Small intestine (tissue), 7 donors: ENCODE data around the gene CASQ2. TPM values are rescaled to one million over a fixed set of nuclear protein-coding genes. Genes with fewer than 3 reads are reported as not detected.

Source experiments
- DNase-seq, 2 donors: peaks; one replicate each; pipeline versions ENCODE4 v3.0.0 to v3.0.0-alpha.2; 2013
- FAIRE-seq: peaks from 2 replicates; lab custom pipeline; 2012; peaks lifted over from hg19 to GRCh38; lab: Jason Lieb, UNC
- H3K27ac ChIP-seq, 3 donors: one replicate each; pipeline ENCODE4 v1.5.1; 2013; ENCODE audit warnings: low read length in 2 of 3, mild to moderate bottlenecking in 2 of 3, control low read depth in 1 of 3, inconsistent platforms in 1 of 3, low read depth in 1 of 3, moderate library complexity in 1 of 3
- H3K27me3 ChIP-seq, 3 donors: one replicate each; pipeline ENCODE4 v1.6.1; 2013; ENCODE audit warnings: low read length in 3 of 3, inconsistent platforms in 1 of 3; ENCODE audit not compliant: control insufficient read depth in 3 of 3, insufficient read depth in 3 of 3
- H3K36me3 ChIP-seq, 3 donors: one replicate each; pipeline ENCODE4 v1.6.1; 2013; ENCODE audit warnings: low read length in 3 of 3, inconsistent platforms in 1 of 3, low read depth in 1 of 3, mild to moderate bottlenecking in 1 of 3, moderate library complexity in 1 of 3; ENCODE audit not compliant: control insufficient read depth in 3 of 3, insufficient read depth in 2 of 3
- H3K4me1 ChIP-seq, 3 donors: one replicate each; pipeline ENCODE4 v1.6.1; 2013; ENCODE audit warnings: low read length in 2 of 3, inconsistent platforms in 1 of 3, low read depth in 1 of 3, mild to moderate bottlenecking in 1 of 3, moderate library complexity in 1 of 3; ENCODE audit not compliant: control insufficient read depth in 3 of 3, insufficient read depth in 2 of 3
- H3K4me3 ChIP-seq, 3 donors: one replicate each; pipeline ENCODE4 v1.5.1; 2013; ENCODE audit warnings: low read length in 3 of 3, control low read depth in 1 of 3, inconsistent platforms in 1 of 3, low read depth in 1 of 3, mild to moderate bottlenecking in 1 of 3, moderate library complexity in 1 of 3
- H3K9me3 ChIP-seq, 2 donors: one replicate each; pipeline ENCODE4 v1.6.1; 2013; ENCODE audit warnings: low read depth in 1 of 2, low read length in 1 of 2; ENCODE audit not compliant: control insufficient read depth in 2 of 2, insufficient read depth in 1 of 2
- WGBS, 3 donors: extraction: QIAGEN DNeasy Blood & Tissue Kit; methylation state at CpG; one replicate each; pipeline ENCODE4 v1.1.7; 2013; 5-methylcytosine and 5-hydroxymethylcytosine counted together
- polyA plus RNA-seq, 4 donors: library from polyadenylated mRNA; stranded (reverse) in 3 of 4; unstranded in 1 of 4; fragments of 200-250 nt in 3 of 4; fragments of 120-200 nt in 1 of 4; gene quantifications; one replicate each; pipeline versions ENCODE4 v1.2.1 to v1.2.3, GENCODE V29; 2013
- donor health status: healthy with polysubstance abuse.
- donor health status: control.
- donor health status: control.
- donor health status: Bipolar disorder and iron deficiency.
- donor health status: healthy.

Gene CASQ2
- polyA plus RNA-seq, 4 donors, result 0.22 to 5.9 (median 1.9) TPM

DNA sequence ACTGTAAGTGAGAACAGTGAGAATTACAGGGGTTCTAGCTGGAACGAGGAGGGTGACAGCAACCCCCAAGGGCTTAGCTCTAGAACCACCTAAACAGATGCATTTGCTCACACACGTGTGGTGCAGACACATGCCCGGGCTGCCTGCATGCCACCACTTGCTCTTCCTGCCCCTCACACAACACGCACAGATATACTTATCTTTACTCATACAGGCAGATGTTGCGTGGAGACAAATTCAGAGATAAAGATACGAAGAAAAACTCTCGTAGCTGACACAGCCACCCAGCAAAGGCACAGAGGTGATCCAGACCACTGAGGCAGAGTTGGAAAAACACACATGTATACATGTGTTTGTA lies 113.2 kb downstream of the CASQ2 start:
- no peaks in the 10 kb centered on the region for H3K27me3 ChIP-seq
- H3K4me3 ChIP-seq, result no peak overlapping the region
- no peak overlapping the region for H3K27ac ChIP-seq
- peaks cover 0 to 26% (median under 1%) of the 10 kb centered on the region in 3 donors for H3K4me1 ChIP-seq
- DNase-seq (no peak), FAIRE-seq (no peak)
- WGBS, 3 donors, result 67 to 85% (median 84%) methylated on average over 7 of the region's 7 CpGs
- H3K9me3 ChIP-seq, result peaks cover 0 to 4% of the 10 kb centered on the region in 2 donors
- peaks cover 0 to 51% (median 4%) of the 10 kb centered on the region in 3 donors for H3K36me3 ChIP-seq

DNA sequence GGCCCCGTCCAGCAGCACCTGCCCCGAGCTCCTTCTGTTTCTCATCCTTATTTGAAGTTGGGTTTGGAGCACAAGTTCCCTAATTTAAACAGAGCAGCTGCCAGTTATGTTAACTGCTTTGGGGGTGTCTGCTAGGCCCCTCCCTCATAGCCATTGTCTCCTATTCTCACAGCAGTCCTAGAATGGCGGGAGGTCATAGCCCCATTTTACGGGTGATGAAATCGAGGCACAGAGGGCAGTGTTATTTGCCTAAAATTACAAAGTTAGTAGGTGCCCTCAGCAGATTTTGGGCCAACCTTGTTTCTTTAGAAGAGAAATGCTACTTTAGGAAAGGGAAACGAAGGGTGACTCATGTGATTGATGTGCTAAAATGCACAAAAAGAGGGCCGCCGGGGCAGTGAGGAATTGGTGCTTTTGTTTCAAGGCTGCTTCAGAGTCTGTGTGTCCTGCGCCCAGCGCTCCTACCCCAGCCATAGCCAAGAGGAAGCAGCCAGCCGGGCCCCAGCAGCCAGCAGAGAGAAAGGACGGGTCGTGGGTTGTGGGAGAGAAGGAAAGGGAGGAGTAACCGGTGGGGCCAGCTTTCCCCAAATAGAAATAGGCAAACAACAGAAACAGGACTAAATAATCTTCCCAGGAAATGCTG lies 113.7 kb downstream of the CASQ2 start:
- Histone ChIP-seq H3K27me3 (no peaks in the 10 kb centered on the region), H3K27ac (no peak overlapping the region), H3K9me3 (peaks cover 0 to 4% of the 10 kb centered on the region in 2 donors), H3K4me3 (no peak overlapping the region), H3K4me1 (peaks cover 0 to 30% (median 5%) of the 10 kb centered on the region in 3 donors), H3K36me3 (peaks cover 0 to 46% (median 4%) of the 10 kb centered on the region in 3 donors)
- FAIRE-seq (no peak), DNase-seq (no peak)
- WGBS, 3 donors, result 56 to 88% (median 79%) methylated on average over 14 of the region's 14 CpGs

DNA sequence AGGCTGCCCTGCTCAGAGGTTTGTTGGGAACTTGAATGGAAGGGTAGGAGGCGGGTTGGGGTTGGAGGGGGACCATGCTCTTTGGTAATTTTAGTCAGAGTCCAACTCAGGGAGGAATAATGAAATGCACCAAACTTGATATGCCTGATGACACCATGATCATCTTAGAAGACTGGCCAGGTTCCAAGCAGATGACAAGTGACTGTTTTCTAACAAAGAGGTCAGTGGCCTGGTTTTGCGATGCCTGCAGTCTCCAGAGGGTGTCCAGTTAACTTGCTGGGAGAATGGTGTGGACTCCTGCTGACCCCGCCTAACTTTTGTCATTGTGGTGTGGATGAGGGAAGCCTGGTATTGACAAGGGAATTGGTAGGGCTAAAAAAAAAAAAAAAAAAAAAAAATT lies 114.4 kb downstream of the CASQ2 start:
- Histone ChIP-seq H3K4me1 (peaks cover 0 to 37% (median 7%) of the 10 kb centered on the region in 3 donors), H3K4me3 (no peak overlapping the region), H3K27me3 (no peaks in the 10 kb centered on the region), H3K9me3 (peaks cover 0 to 4% of the 10 kb centered on the region in 2 donors), H3K36me3 (peaks cover 0 to 45% (median 4%) of the 10 kb centered on the region in 3 donors), H3K27ac (no peak overlapping the region)
- FAIRE-seq, result no peak
- 95 to 97% (median 96%) methylated on average over 3 of the region's 3 CpGs for WGBS, 3 donors
- no peak for DNase-seq

DNA sequence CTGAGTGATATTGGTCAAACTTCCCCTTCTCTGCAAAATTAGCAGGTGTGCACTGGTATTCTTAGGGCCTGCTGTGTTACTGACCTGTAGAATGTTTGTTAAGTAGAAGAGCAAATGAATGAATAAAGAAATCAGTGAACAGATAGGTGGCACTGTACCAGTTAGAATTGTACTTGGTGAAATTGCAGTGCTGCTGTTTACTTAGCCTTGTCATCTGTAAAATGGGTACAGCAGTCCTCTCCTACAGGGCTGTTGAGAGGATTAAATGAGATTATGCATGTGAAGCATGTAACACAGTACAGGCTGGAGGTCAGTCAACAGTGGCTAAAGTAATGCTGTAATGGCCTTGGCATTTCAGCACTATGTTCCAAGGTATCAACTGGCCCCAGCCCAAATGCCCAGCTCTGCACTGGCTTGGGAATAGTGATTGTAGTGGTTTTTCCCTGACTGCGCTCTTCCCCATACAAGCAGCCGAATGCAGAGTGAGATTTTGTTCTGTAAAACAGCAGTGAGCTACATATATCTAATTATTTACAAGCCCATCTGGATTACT lies 116.2 kb downstream of the CASQ2 start:
- no peak for FAIRE-seq

DNA sequence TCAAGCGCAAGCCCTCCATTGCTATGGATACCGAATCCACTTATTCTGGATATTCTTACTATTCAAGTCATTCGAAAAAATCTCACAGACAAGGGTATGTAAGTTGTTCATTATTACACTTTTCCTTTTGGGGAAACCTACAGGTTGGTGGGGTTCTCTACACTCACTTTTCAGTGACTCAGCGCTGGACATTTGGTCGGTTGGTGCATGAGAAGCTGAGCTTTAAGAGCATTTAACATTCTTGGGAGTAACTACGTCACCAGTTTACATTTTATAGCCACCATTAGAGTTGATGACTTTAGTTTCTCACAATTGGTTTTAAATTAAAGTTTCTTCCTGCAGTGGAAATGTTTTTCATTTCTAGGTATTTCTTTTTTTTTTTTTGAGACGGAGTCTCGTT lies 117.1 kb downstream of the CASQ2 start:
- peaks cover 4 to 52% (median 12%) of the 10 kb centered on the region in 3 donors for H3K4me1 ChIP-seq
- H3K36me3 ChIP-seq, result peaks cover 0 to 34% (median 4%) of the 10 kb centered on the region in 3 donors
- H3K27ac ChIP-seq, result peak overlapping the region in 1 of 3 donors; percentile 74

More for the DNA sequence above, 116.2 kb downstream of the CASQ2 start:
- no peak for DNase-seq
- Histone ChIP-seq H3K36me3 (peaks cover 0 to 37% (median 4%) of the 10 kb centered on the region in 3 donors), H3K27ac (no peak overlapping the region), H3K4me1 (peaks cover 3 to 49% (median 7%) of the 10 kb centered on the region in 3 donors), H3K27me3 (no peaks in the 10 kb centered on the region), H3K9me3 (no peaks in the 10 kb centered on the region), H3K4me3 (no peak overlapping the region)
- 90 to 96% (median 95%) methylated on average over 2 of the region's 2 CpGs for WGBS, 3 donors

DNA sequence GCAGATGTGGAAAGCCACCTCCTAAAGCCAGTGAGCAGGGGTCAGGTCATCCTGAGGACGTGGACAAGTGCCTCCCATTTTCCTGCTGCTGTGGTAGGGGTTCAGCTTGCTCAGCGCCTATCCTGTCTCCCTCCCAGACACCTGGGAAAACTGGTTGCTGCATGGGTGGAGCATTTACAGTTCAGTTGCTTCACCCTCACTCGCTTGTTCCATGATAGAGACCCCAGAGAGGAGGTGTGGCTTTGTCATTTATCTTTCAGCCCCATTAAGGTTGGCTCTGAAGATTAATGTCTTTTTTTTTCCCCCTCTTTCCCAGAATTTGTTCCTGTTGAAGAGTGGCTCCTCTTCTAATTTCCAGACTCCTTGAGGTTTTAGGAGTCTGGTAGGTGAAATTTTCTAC lies 117.6 kb downstream of the CASQ2 start:
- H3K4me1 ChIP-seq, result peaks cover 4 to 51% (median 12%) of the 10 kb centered on the region in 3 donors

More for the DNA sequence above, 117.1 kb downstream of the CASQ2 start:
- WGBS, 3 donors, result 91 to 96% (median 94%) methylated on average over 8 of the region's 8 CpGs
- Histone ChIP-seq H3K9me3 (no peaks in the 10 kb centered on the region), H3K27me3 (no peaks in the 10 kb centered on the region), H3K4me3 (no peak overlapping the region)
- FAIRE-seq (no peak), DNase-seq (peak in 1 of 2 donors; percentile 39)

More for the DNA sequence above, 117.6 kb downstream of the CASQ2 start:
- Histone ChIP-seq H3K4me3 (no peak overlapping the region), H3K9me3 (no peaks in the 10 kb centered on the region), H3K36me3 (peaks cover 0 to 33% (median 4%) of the 10 kb centered on the region in 3 donors), H3K27me3 (no peaks in the 10 kb centered on the region), H3K27ac (peak overlapping the region in 1 of 3 donors; percentile 74)
- FAIRE-seq (no peak), DNase-seq (peak in 1 of 2 donors; percentile 61)
- WGBS, 3 donors, result 22 to 76% (median 50%) methylated on average over 3 of the region's 3 CpGs

Other genes starting within 250 kb of the CASQ2 start
- 1 to 10 TPM in 3 of 4 donors, under 1 TPM in 1; 0.54 to 7.4 (median 2.8) TPM for gene VANGL1, start 126.7 kb downstream of the CASQ2 start, polyA plus RNA-seq
- not detected for gene NHLH2, start 72.4 kb upstream of the CASQ2 start, polyA plus RNA-seq
- 1 to 10 TPM in 1 of 4 donors, under 1 TPM in 2, not detected in 1; 0.27 to 2.6 (median 0.88) TPM for gene SLC22A15, start 207.8 kb upstream of the CASQ2 start, polyA plus RNA-seq